Astrocyte (in vitro differentiated cells and primary cell): ENCODE data around the gene TNNT3. TPM values are rescaled to one million over a fixed set of nuclear protein-coding genes. Genes with fewer than 3 reads are reported as not detected.

Experiments
- DNase-seq: peaks from one replicate; pipeline ENCODE4 v3.0.0-alpha.2; 2010; ENCODE audit warnings: low read depth
- FAIRE-seq: peaks from 2 replicates; lab custom pipeline; 2011; peaks lifted over from hg19 to GRCh38; lab: Jason Lieb, UNC
- H2AFZ ChIP-seq: 2 replicates; pipeline ENCODE4 v1.6.0; 2012; ENCODE audit warnings: low read depth, low read length, inconsistent platforms
- H3K27ac ChIP-seq: 2 replicates; pipeline ENCODE4 v1.5.1; 2011; ENCODE audit warnings: low read depth, low read length, inconsistent platforms
- H3K27me3 ChIP-seq: 2 replicates; pipeline ENCODE4 v1.6.0; 2011; ENCODE audit warnings: low read length, inconsistent platforms; ENCODE audit not compliant: insufficient read depth
- H3K36me3 ChIP-seq: 2 replicates; pipeline ENCODE4 v1.5.1; 2011; ENCODE audit warnings: low read length, inconsistent platforms; ENCODE audit not compliant: insufficient read depth
- H3K4me1 ChIP-seq: 2 replicates; pipeline ENCODE4 v1.5.1; 2011; ENCODE audit warnings: low read length, inconsistent platforms; ENCODE audit not compliant: insufficient read depth
- H3K4me2 ChIP-seq: 2 replicates; pipeline ENCODE4 v1.6.0; 2012; ENCODE audit warnings: low read length, inconsistent platforms
- H3K4me3 ChIP-seq: 2 replicates; pipeline ENCODE4 v1.5.1; 2011; ENCODE audit warnings: low read depth, mild to moderate bottlenecking, low read length, inconsistent platforms; ENCODE audit not compliant: insufficient read depth
- H3K79me2 ChIP-seq: 2 replicates; pipeline ENCODE4 v1.6.0; 2012; ENCODE audit warnings: mild to moderate bottlenecking, low read length, inconsistent platforms; ENCODE audit not compliant: insufficient read depth
- H3K9ac ChIP-seq: 2 replicates; pipeline ENCODE4 v1.6.0; 2012; ENCODE audit warnings: mild to moderate bottlenecking, low read length, inconsistent platforms
- H3K9me3 ChIP-seq: 2 replicates; pipeline ENCODE4 v1.5.1; 2012; ENCODE audit warnings: low read depth, mild to moderate bottlenecking, low read length, inconsistent platforms; ENCODE audit not compliant: insufficient read depth
- H4K20me1 ChIP-seq: 2 replicates; pipeline ENCODE4 v1.6.0; 2012; ENCODE audit warnings: low read length, inconsistent platforms; ENCODE audit not compliant: insufficient read depth
- H3K27ac Mint-ChIP-seq: one replicate; pipeline ENCODE4 v1.8.0; 2021; ENCODE audit warnings: mild to moderate bottlenecking, mixed read lengths; ENCODE audit not compliant: unreplicated experiment
- H3K27me3 Mint-ChIP-seq: one replicate; pipeline ENCODE4 v1.8.0; 2021; ENCODE audit warnings: low read depth, mixed read lengths; ENCODE audit not compliant: unreplicated experiment
- H3K36me3 Mint-ChIP-seq: one replicate; pipeline ENCODE4 v1.8.0; 2021; ENCODE audit warnings: low read depth, mixed read lengths; ENCODE audit not compliant: unreplicated experiment
- H3K4me1 Mint-ChIP-seq: one replicate; pipeline ENCODE4 v1.8.0; 2021; ENCODE audit warnings: low read depth, mixed read lengths; ENCODE audit not compliant: unreplicated experiment
- H3K4me3 Mint-ChIP-seq: one replicate; pipeline ENCODE4 v1.8.0; 2021; ENCODE audit warnings: mild to moderate bottlenecking, moderate library complexity, mixed read lengths; ENCODE audit not compliant: unreplicated experiment
- H3K9me3 Mint-ChIP-seq: one replicate; pipeline ENCODE4 v1.8.0; 2021; ENCODE audit warnings: mild to moderate bottlenecking, mixed read lengths; ENCODE audit not compliant: unreplicated experiment
- CTCF ChIP-seq: IDR thresholded peaks from 2 replicates; pipeline ENCODE4 v1.5.1; 2011; ENCODE audit warnings: low read depth, mild to moderate bottlenecking, inconsistent platforms, low read length, moderate library complexity; ENCODE audit not compliant: insufficient read depth
- EZH2 ChIP-seq: IDR thresholded peaks from 2 replicates; pipeline ENCODE4 v1.6.1; 2012; ENCODE audit warnings: mild to moderate bottlenecking, low read length, inconsistent platforms; ENCODE audit not compliant: insufficient read depth
- total RNA-seq: library from RNA; stranded (reverse); gene quantifications from 2 replicates; pipeline ENCODE4 v1.2.1, GENCODE V29; 2021

Gene TNNT3
- total RNA-seq, 1 donor from 2014 or later, result not detected

DNA sequence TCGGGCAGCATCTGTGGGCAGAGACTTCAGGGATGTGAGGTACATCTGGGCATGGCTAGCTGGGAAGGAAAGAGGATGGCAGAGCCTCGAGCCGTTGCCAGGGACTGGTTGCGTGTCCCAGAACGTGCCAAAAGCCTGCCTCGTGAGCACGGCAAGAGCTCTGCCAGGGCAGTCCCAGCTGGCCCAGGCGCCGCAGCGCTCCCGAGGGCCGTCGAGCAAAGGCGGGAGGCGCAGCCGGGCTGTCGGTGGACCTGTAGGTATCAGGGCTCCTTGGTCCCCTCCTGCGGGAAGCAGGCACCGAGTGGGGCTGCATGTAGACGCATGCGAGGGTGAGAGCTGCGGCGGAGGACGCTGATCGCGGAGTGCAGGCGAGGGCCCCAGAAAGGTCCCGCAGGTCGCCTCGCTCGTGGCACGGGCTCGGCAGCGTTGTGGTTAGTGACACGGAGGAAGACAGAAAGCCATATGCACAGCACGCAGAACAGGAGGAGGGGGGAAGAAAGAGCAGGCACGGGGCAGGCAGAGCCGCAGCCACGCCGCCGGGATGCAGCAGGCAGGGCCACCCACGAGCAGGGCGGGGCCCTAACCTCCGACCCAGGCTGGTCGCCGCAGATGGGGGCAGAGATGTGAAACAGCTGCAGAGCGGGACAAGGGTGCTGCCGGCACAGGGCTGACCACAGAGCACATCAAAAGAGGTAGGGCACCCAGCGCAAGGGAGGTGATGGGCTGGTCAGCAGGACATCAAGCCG is 48.6 kb upstream of the TNNT3 start:
- Histone ChIP-seq H3K36me3 (no peaks in the 10 kb centered on the region), H3K27me3 (peaks cover 4% of the 10 kb centered on the region), H3K9me3 (no peaks in the 10 kb centered on the region), H3K79me2 (no peaks in the 10 kb centered on the region), H3K4me3 (no peak overlapping the region), H3K4me1 (no peaks in the 10 kb centered on the region), H2AFZ (no peak overlapping the region), H3K9ac (no peak overlapping the region), H4K20me1 (no peaks in the 10 kb centered on the region), H3K27ac (no peak overlapping the region), H3K4me2 (peak overlapping the region; percentile 26)
- H3K36me3 Mint-ChIP-seq, result no peaks in the 10 kb centered on the region
- no peak for FAIRE-seq
- no peak overlapping the region for H3K4me3 Mint-ChIP-seq
- H3K4me1 Mint-ChIP-seq, result no peaks in the 10 kb centered on the region
- H3K27me3 Mint-ChIP-seq, result peaks cover 20% of the 10 kb centered on the region
- no peak for TF ChIP-seq EZH2
- no peak for TF ChIP-seq CTCF
- DNase-seq, result no peak
- H3K27ac Mint-ChIP-seq, result no peak overlapping the region
- no peaks in the 10 kb centered on the region for H3K9me3 Mint-ChIP-seq

DNA sequence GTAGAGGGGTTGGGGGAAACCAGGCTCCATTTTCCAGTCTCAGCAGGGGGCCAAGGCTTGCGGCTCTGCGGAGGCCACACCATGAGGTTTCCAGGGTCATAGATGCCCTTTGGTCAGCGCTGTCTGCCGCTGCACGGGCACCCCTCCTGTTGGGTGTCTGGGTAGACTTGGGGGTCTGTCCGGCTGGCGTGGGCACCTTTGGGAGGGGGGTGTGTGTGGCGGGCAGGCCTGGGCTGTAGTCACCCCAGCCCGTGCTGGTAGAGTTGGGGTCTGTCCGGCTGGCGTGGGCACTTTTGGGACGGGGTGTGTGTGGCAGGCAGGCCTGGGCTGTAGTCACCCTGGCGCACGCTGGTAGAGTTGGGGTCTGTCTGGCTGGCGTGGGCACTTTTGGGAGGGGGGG is 48.0 kb upstream of the TNNT3 start:
- no peaks in the 10 kb centered on the region for H3K9me3 ChIP-seq
- H3K4me1 ChIP-seq, result peaks cover 4% of the 10 kb centered on the region
- Mint-ChIP-seq H3K4me3 (no peak overlapping the region), H3K27me3 (peaks cover 20% of the 10 kb centered on the region), H3K27ac (no peak overlapping the region), H3K9me3 (no peaks in the 10 kb centered on the region), H3K4me1 (no peaks in the 10 kb centered on the region), H3K36me3 (no peaks in the 10 kb centered on the region)
- no peak for DNase-seq
- no peaks in the 10 kb centered on the region for H4K20me1 ChIP-seq
- FAIRE-seq, result no peak
- TF ChIP-seq CTCF (no peak), EZH2 (no peak)
- no peak overlapping the region for H3K4me2 ChIP-seq
- no peak overlapping the region for H3K4me3 ChIP-seq
- no peaks in the 10 kb centered on the region for H3K79me2 ChIP-seq
- H3K27me3 ChIP-seq, result peaks cover 4% of the 10 kb centered on the region
- no peak overlapping the region for H3K9ac ChIP-seq
- no peak overlapping the region for H2AFZ ChIP-seq
- no peaks in the 10 kb centered on the region for H3K36me3 ChIP-seq
- H3K27ac ChIP-seq, result no peak overlapping the region

GRCh38 chr11:1872267-1872985 is 47.1 kb upstream of the TNNT3 start:
- TF ChIP-seq CTCF, result no peak
- TF ChIP-seq EZH2, result no peak
- no peak overlapping the region for H3K27ac ChIP-seq
- FAIRE-seq (no peak), DNase-seq (no peak)
- no peaks in the 10 kb centered on the region for H3K79me2 ChIP-seq
- H3K9me3 ChIP-seq, result no peaks in the 10 kb centered on the region
- H4K20me1 ChIP-seq, result no peaks in the 10 kb centered on the region
- H2AFZ ChIP-seq, result no peak overlapping the region
- H3K9ac ChIP-seq, result no peak overlapping the region
- no peak overlapping the region for H3K4me3 Mint-ChIP-seq
- peaks cover 8% of the 10 kb centered on the region for H3K4me1 ChIP-seq
- no peaks in the 10 kb centered on the region for H3K36me3 ChIP-seq
- H3K27ac Mint-ChIP-seq, result no peak overlapping the region
- no peaks in the 10 kb centered on the region for H3K4me1 Mint-ChIP-seq
- H3K27me3 ChIP-seq, result peaks cover 4% of the 10 kb centered on the region
- no peak overlapping the region for H3K4me2 ChIP-seq
- no peaks in the 10 kb centered on the region for H3K9me3 Mint-ChIP-seq
- H3K4me3 ChIP-seq, result no peak overlapping the region
- H3K27me3 Mint-ChIP-seq, result peaks cover 20% of the 10 kb centered on the region
- no peaks in the 10 kb centered on the region for H3K36me3 Mint-ChIP-seq
